IMR-90 (cell line): Measurements from ENCODE around the gene COPS7A.

Source experiments
- CEBPB ChIP-seq: IDR thresholded peaks from 2 replicates; pipeline ENCODE4 v1.6.1; 2012; ENCODE audit warnings: low read depth, low read length, improper control_type of control experiment
- MAFK ChIP-seq: IDR thresholded peaks from 2 replicates; pipeline ENCODE4 v1.6.1; 2012; ENCODE audit warnings: low read depth, low read length, improper control_type of control experiment
- MXI1 ChIP-seq: IDR thresholded peaks from 2 replicates; pipeline ENCODE4 v1.6.1; 2012; ENCODE audit warnings: low read depth, mild to moderate bottlenecking, low read length, moderate library complexity, borderline replicate concordance
- POLR2A ChIP-seq: IDR thresholded peaks from 2 replicates; pipeline ENCODE4 v1.6.1; 2012; ENCODE audit warnings: mild to moderate bottlenecking, low read depth, low read length
- SMC3 ChIP-seq: fragments of 150-350 bp; IDR thresholded peaks from 2 replicates; pipeline ENCODE4 v1.6.1; 2016; ENCODE audit warnings: low read depth, mild to moderate bottlenecking, antibody characterized with exemption, low read length, moderate library complexity
- TF ChIP-seq, protein P1 (sequence below): conservative IDR thresholded peaks from 2 replicates; pipeline ENCODE4 v1.5.1; 2012; ENCODE audit warnings: mild to moderate bottlenecking, low read depth, low read length, improper control_type of control experiment
- TF ChIP-seq, protein P2 (sequence below): fragments of 150-350 bp; IDR thresholded peaks from 2 replicates; pipeline ENCODE4 v1.6.1; 2017; ENCODE audit warnings: mild to moderate bottlenecking, antibody characterized with exemption, low read length, low read depth

DNA sequence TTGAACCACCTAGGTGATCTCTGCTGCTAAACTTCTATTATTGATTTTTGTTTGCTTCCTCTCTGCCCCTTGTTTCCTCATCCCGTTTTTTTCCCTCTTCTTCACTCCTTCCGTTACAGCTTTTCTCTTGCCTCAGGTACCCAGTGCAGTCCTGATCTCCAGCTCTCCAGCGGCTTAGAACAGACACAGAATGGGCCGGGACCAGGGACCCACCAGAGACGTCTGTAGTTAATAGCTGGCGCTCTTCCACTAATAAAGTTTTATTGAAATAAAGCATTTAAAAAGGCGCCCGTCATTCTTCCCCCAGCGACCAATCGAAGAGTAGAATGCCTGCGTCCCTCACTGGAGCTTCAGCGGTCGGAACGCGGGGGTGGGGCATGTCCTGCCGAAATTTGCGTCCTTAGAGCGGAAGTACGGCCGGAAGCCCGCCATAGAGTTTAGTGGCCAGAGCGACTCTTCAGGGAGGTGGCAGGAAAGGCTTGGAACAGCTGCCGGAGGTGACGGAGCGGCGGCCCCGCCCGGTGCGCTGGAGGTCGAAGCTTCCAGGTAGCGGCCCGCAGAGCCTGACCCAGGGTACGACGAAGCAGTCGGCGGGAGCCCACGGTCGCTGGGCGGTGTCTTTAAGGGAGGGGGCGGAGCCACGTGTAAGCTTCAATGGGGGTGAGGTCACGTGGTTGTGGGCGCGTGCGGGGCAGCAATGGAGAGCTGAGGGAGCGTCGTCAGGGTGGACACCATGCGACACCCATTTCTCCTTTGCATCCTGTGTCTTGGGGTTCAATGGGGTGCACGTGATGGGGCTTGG, at the start of gene COPS7A:
- peak; percentile 94; the same call in 1 of the 2 replicates for TF ChIP-seq MXI1
- TF ChIP-seq, protein P1, sequence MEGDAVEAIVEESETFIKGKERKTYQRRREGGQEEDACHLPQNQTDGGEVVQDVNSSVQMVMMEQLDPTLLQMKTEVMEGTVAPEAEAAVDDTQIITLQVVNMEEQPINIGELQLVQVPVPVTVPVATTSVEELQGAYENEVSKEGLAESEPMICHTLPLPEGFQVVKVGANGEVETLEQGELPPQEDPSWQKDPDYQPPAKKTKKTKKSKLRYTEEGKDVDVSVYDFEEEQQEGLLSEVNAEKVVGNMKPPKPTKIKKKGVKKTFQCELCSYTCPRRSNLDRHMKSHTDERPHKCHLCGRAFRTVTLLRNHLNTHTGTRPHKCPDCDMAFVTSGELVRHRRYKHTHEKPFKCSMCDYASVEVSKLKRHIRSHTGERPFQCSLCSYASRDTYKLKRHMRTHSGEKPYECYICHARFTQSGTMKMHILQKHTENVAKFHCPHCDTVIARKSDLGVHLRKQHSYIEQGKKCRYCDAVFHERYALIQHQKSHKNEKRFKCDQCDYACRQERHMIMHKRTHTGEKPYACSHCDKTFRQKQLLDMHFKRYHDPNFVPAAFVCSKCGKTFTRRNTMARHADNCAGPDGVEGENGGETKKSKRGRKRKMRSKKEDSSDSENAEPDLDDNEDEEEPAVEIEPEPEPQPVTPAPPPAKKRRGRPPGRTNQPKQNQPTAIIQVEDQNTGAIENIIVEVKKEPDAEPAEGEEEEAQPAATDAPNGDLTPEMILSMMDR = no peak
- TF ChIP-seq POLR2A = peak; percentile 84
- no peak for TF ChIP-seq SMC3
- no peak for TF ChIP-seq MAFK
- TF ChIP-seq CEBPB = no peak
- TF ChIP-seq, protein P2, sequence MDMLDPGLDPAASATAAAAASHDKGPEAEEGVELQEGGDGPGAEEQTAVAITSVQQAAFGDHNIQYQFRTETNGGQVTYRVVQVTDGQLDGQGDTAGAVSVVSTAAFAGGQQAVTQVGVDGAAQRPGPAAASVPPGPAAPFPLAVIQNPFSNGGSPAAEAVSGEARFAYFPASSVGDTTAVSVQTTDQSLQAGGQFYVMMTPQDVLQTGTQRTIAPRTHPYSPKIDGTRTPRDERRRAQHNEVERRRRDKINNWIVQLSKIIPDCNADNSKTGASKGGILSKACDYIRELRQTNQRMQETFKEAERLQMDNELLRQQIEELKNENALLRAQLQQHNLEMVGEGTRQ = peak; percentile 98
